ENCODE measurements around the gene RMND1. TPM values are rescaled to one million over a fixed set of nuclear protein-coding genes. Genes with fewer than 3 reads are reported as not detected.
"Not testable (repeated sequence)": the region's sequence is repeated elsewhere in the genome, so short reads cannot be mapped to it uniquely, and the experiment has no call there.

Gene RMND1
- polyA plus RNA-seq, 3 donors, result 43.9 to 49.1 (median 48.3) TPM

DNA sequence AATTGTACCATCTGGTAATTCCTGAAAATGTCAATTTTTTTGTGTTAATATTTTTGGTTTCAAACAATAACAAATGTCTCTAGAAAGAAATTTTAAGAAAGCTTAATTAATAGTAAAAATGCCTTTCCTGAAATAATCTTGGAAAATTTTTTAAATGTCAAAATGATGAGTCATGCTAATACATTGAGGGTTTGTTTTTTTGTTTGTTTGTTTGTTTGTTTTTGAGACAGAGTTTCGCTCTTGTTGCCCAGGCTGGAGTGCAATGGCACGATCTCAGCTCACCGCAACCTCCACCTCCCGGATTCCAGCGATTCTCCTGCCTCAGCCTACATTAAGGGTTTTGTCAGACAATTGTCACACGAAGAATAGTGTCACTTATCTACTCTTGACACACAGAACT, 94.9 kb downstream of the RMND1 start:
- DNase-seq, result not testable (repeated sequence)

Other genes starting within 250 kb of the RMND1 start
- 100 to 1,000 TPM; 145 to 181 (median 150) TPM for gene AKAP12, start 212.2 kb downstream of the RMND1 start, polyA plus RNA-seq (ENCODE audit: insufficient read length in 3 of 3)
- gene ZBTB2, start 60.6 kb downstream of the RMND1 start, polyA plus RNA-seq (ENCODE audit: insufficient read length in 3 of 3), result 10 to 100 TPM; 14.4 to 16.5 (median 14.4) TPM
- gene CCDC170, start 41.9 kb upstream of the RMND1 start, polyA plus RNA-seq (ENCODE audit: insufficient read length in 3 of 3), result 1 to 10 TPM; 2.7 to 4.3 (median 3.2) TPM

All from renal pelvis (tissue), 4 donors.